Esophagus muscularis mucosa (tissue), 4 donors: ENCODE measurements around the gene KCNJ9. TPM values are rescaled to one million over a fixed set of nuclear protein-coding genes. Genes with fewer than 3 reads are reported as not detected.

Experiments
- DNase-seq: peaks from one replicate; pipeline ENCODE4 v3.0.0-alpha.2; 2017; ENCODE audit errors: extremely low spot score
- H3K27ac ChIP-seq, 4 donors: fragments of 200-600 bp; sonication (generic); replicated peaks in 1 of 4; 1 replicate in 3 of 4; 2 replicates in 1 of 4; pipeline ENCODE4 v1.5.1; 2016 to 2019; ENCODE audit warnings: mild to moderate bottlenecking in 1 of 4
- H3K27me3 ChIP-seq, 4 donors: fragments of 200-600 bp; sonication (generic); one replicate each; pipeline versions ENCODE4 v1.5.1 to v1.6.0; 2016 to 2019
- H3K36me3 ChIP-seq, 4 donors: fragments of 200-600 bp; sonication (generic); one replicate each; pipeline ENCODE4 v1.5.1; 2016 to 2019
- H3K4me1 ChIP-seq, 4 donors: fragments of 200-600 bp; sonication (generic); one replicate each; pipeline ENCODE4 v1.5.1; 2016 to 2019
- H3K4me3 ChIP-seq, 4 donors: fragments of 200-600 bp; sonication (generic); 1 replicate in 2 of 4; 2 replicates in 2 of 4; pipeline ENCODE4 v1.5.1; 2016 to 2019; ENCODE audit warnings: mild to moderate bottlenecking in 4 of 4, moderate library complexity in 1 of 4
- H3K9me3 ChIP-seq, 4 donors: fragments of 200-600 bp; sonication (generic); 1 replicate in 3 of 4; 2 replicates in 1 of 4; pipeline ENCODE4 v1.5.1; 2016 to 2019
- EP300 ChIP-seq: sonication (generic); formaldehyde crosslinking; IDR thresholded peaks from one replicate; pipeline ENCODE4 v1.6.1; 2017; ENCODE audit warnings: antibody characterized with exemption
- POLR2A ChIP-seq: fragments of 450-650 bp; IDR thresholded peaks from one replicate; pipeline ENCODE4 v1.6.1; 2017; ENCODE audit warnings: antibody characterized with exemption, moderate library complexity, mild to moderate bottlenecking, low read depth
- POLR2AphosphoS5 ChIP-seq, 2 donors: sonication (generic); formaldehyde crosslinking; IDR thresholded peaks; one replicate each; pipeline ENCODE4 v1.6.1; 2017; ENCODE audit warnings: antibody characterized with exemption in 2 of 2
- WGBS: methylation state at CpG from one replicate; pipeline ENCODE4 v1.1.5; 2018; 5-methylcytosine and 5-hydroxymethylcytosine counted together
- intact Hi-C: fragments of 100-400 bp; cut with DNase I; formaldehyde crosslinking; loops from one replicate; pipeline ENCODE4 v1.15.1; 2023
- total RNA-seq, 4 donors: library from RNA; depleted of rRNA; stranded (reverse); fragments of >200 nt; gene quantifications; one replicate each; pipeline versions ENCODE4 v1.1.0 to v1.2.1, GENCODE V29; 2016
- TF ChIP-seq, protein P1 (sequence below), 3 experiments: fragments of 200-600 bp in 2 of 3; fragments of 450-650 bp in 1 of 3; sonication (generic) in 2 of 3; IDR thresholded peaks; one replicate each; pipeline ENCODE4 v1.5.1; 2017 to 2019; ENCODE audit warnings: antibody characterized with exemption in 3 of 3, mild to moderate bottlenecking in 2 of 3, moderate library complexity in 1 of 3

Gene KCNJ9
- total RNA-seq, 4 donors from 2014 or later, result not detected

DNA sequence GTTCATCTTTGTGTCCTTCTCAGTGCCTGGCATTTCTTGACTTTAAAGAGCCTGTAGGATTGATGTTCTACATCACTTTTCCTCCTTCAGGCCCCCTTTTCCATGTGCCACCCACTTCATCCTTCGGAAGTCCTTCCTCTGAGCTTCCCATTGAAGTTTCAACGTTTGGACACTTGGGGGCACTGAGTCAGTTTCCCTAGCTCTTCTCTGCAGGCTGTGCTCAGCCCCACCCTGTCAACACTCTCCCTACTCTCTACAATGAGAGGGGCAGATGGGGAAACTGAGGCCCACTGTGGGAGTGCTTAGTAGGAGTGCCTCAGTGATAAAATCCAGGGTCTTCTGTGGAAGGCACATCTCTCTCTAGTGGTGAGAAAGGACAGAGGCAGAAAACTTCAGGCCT is 23.3 kb upstream of the KCNJ9 start:
- Histone ChIP-seq H3K4me3 (no peak overlapping the region), H3K27me3 (peaks cover 0 to 61% (median 0%) of the 10 kb centered on the region in 4 donors), H3K4me1 (no peaks in the 10 kb centered on the region), H3K9me3 (no peaks in the 10 kb centered on the region), H3K36me3 (no peaks in the 10 kb centered on the region), H3K27ac (no peak overlapping the region)
- intact Hi-C loops, result no loop called here
- TF ChIP-seq, protein P1, sequence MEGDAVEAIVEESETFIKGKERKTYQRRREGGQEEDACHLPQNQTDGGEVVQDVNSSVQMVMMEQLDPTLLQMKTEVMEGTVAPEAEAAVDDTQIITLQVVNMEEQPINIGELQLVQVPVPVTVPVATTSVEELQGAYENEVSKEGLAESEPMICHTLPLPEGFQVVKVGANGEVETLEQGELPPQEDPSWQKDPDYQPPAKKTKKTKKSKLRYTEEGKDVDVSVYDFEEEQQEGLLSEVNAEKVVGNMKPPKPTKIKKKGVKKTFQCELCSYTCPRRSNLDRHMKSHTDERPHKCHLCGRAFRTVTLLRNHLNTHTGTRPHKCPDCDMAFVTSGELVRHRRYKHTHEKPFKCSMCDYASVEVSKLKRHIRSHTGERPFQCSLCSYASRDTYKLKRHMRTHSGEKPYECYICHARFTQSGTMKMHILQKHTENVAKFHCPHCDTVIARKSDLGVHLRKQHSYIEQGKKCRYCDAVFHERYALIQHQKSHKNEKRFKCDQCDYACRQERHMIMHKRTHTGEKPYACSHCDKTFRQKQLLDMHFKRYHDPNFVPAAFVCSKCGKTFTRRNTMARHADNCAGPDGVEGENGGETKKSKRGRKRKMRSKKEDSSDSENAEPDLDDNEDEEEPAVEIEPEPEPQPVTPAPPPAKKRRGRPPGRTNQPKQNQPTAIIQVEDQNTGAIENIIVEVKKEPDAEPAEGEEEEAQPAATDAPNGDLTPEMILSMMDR (IDR thresholded peaks at IDR 0.05), result peak in 1 of 3 experiments; percentile 23
- TF ChIP-seq POLR2A, result no peak
- no peak for DNase-seq
- 47% methylated on average over 2 of the region's 2 CpGs for WGBS

DNA sequence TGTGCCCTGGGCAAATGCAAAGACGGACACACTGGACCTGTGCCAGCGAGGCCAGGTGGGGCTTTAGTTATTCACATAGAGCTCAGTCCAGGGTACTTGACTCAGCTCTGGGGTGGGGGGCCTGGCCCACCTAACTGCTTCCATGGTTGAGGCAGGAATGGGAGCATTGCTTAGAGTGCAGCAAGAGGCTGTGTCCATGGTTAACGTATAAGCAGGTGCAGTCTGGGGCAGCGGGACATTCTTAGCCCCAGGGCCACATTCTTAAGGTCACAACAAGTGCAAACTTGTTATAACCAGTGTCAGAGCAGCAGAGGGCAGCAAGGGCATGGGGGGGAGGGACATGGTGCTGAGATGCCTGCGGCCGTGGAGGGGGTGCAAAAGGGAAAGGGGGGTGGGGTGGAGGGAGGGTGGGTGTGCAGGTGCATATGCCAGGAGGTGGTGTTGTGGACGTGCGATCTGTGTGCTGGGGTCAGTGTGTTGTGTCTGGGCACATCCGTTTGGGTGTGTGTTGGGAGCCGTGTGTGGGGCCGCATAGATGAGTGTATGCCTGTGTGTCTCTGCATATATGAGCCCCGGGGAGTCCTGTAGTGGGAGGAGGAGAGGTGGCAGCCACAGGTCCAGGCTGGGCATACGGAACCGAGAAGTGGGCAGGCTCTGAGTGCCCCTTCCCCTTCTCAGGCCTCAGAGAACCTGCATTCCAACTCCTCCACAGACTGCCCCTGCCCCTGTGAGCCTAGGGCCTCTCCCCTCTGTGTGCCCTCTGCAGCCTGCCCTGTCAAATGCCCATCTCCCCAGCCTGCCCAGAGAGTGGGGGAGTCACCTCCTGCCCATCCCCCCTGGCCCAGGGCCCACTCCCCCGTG is 19.7 kb upstream of the KCNJ9 start:
- no peaks in the 10 kb centered on the region for H3K4me1 ChIP-seq
- no peaks in the 10 kb centered on the region for H3K36me3 ChIP-seq
- H3K27me3 ChIP-seq, result peaks cover 0 to 30% (median 0%) of the 10 kb centered on the region in 4 donors
- no peak overlapping the region for H3K27ac ChIP-seq
- intact Hi-C loops, result no loop called here
- TF ChIP-seq EP300, result no peak
- no peak for TF ChIP-seq POLR2A
- TF ChIP-seq, protein P1 (IDR thresholded peaks at IDR 0.05), result no peak
- TF ChIP-seq POLR2AphosphoS5 (IDR thresholded peaks at IDR 0.05), result no peak
- H3K9me3 ChIP-seq, result no peaks in the 10 kb centered on the region
- no peak for DNase-seq
- H3K4me3 ChIP-seq, result no peak overlapping the region
- 62% methylated on average over 12 of the region's 15 CpGs for WGBS

DNA sequence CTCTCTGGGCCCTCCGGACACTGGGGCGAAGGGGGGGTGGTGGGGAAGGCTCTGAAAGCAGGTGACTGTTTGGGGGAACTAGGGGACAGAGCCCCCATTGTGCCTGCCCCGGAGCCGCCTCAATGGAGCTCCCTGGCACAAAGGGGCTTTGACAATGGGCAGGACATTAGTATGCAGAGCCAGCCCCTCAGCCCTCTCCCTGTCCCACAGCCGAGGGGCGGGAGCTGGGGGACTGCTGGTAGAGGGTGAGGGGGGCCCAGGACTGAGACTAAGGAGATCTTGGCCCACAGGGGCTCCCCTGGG is 19.2 kb upstream of the KCNJ9 start:
- H3K4me3 ChIP-seq, result no peak overlapping the region
- no peaks in the 10 kb centered on the region for H3K36me3 ChIP-seq
- peaks cover 0 to 30% (median 0%) of the 10 kb centered on the region in 4 donors for H3K27me3 ChIP-seq
- no peaks in the 10 kb centered on the region for H3K4me1 ChIP-seq
- WGBS, result 71% methylated on average over 2 of the region's 6 CpGs
- intact Hi-C loops, result no loop called here
- no peak for DNase-seq
- H3K27ac ChIP-seq, result no peak overlapping the region
- TF ChIP-seq POLR2A, result no peak
- no peak for TF ChIP-seq POLR2AphosphoS5 (IDR thresholded peaks at IDR 0.05)
- TF ChIP-seq, protein P1 (IDR thresholded peaks at IDR 0.05), result no peak
- no peak for TF ChIP-seq EP300
- H3K9me3 ChIP-seq, result no peaks in the 10 kb centered on the region

DNA sequence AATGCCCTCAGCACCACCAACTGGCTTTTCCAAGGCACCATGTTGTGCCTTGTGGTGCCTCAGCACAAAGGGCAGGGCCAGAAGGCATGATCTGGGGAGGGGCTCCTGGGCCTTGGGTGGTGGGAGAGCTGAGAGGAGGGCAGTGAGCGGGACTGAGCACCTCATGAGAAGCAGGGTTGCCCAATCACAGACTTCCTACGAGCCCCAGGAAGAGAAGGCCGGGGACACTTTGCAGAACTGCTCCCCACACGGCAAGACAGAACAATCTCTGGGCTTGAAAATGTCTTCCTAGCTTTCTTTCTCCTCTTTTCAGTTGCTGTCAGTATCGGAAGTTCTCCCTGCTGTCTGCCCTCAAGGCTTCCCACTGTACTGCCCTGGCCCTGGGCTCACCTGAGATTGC is 18.2 kb upstream of the KCNJ9 start:
- no peaks in the 10 kb centered on the region for H3K36me3 ChIP-seq
- intact Hi-C loops, result no loop called here
- H3K4me1 ChIP-seq, result no peaks in the 10 kb centered on the region
- TF ChIP-seq, protein P1 (IDR thresholded peaks at IDR 0.05), result no peak
- TF ChIP-seq EP300 (no peak), POLR2AphosphoS5 (IDR thresholded peaks at IDR 0.05) (no peak), POLR2A (no peak)
- no peak overlapping the region for H3K4me3 ChIP-seq
- WGBS, result 85% methylated on average over 4 of the region's 5 CpGs
- peaks cover 0 to 21% (median 0%) of the 10 kb centered on the region in 4 donors for H3K27me3 ChIP-seq
- H3K9me3 ChIP-seq, result no peaks in the 10 kb centered on the region
- DNase-seq, result no peak
- no peak overlapping the region for H3K27ac ChIP-seq

DNA sequence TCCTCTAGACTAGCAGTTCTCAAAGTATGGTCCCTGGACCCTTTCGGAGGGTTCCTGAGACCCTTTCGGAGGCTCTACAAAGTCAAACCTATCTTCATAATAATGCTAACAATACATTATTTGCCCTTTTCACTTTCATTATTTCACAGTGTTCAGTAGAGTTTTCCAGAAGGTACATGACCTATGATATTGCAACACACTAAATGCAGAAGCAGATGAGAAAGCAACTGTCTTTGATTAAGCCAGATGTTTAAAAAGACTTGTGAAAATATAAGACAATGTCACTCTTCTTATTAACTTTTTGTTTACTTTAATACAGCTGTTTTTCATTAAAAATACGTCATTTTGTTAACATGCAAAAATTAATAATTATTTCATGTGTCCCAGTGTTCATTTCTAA is 17.2 kb upstream of the KCNJ9 start:
- WGBS, result 79% methylated on average over 3 of the region's 3 CpGs

More for the DNA sequence above, 17.2 kb upstream of the KCNJ9 start:
- H3K27me3 ChIP-seq, result peaks cover 0 to 21% (median 0%) of the 10 kb centered on the region in 4 donors
- intact Hi-C loops, result no loop called here
- TF ChIP-seq EP300, result no peak
- TF ChIP-seq, protein P1 (IDR thresholded peaks at IDR 0.05), result no peak
- no peak for TF ChIP-seq POLR2A
- TF ChIP-seq POLR2AphosphoS5 (IDR thresholded peaks at IDR 0.05), result no peak
- H3K4me1 ChIP-seq, result no peaks in the 10 kb centered on the region
- no peak for DNase-seq
- no peak overlapping the region for H3K4me3 ChIP-seq
- H3K27ac ChIP-seq, result no peak overlapping the region
- no peaks in the 10 kb centered on the region for H3K9me3 ChIP-seq
- no peaks in the 10 kb centered on the region for H3K36me3 ChIP-seq
